M059J (cell line): ENCODE data around the gene GMIP. TPM values are rescaled to one million over a fixed set of nuclear protein-coding genes. Genes with fewer than 3 reads are reported as not detected.

Source experiments
- total RNA-seq: library from RNA; depleted of rRNA; stranded (reverse); fragments of >200 nt; shearing (Covaris generic); gene quantifications from 2 replicates; pipeline ENCODE4 v1.2.3, GENCODE V29; 2014; rRNA removed

The GMIP gene
- total RNA-seq, 1 experiment from 2014 or later, result 12.4 TPM

Other genes with a start within 250 kb of the GMIP start
- gene GATAD2A, start 238.0 kb downstream of the GMIP start, total RNA-seq, result 18.3 and 48.7 TPM in 2 replicates
- 0.07 and 2.1 TPM in 2 replicates for gene TSSK6, start 128.1 kb downstream of the GMIP start, total RNA-seq
- 84.9 and 205 TPM in 2 replicates for gene NDUFA13, start 127.4 kb downstream of the GMIP start, total RNA-seq
- gene YJEFN3, start 114.7 kb downstream of the GMIP start, total RNA-seq, result 0.12 TPM in 1 of 2 replicates, not detected in the other
- 0.22 and 0.99 TPM in 2 replicates for gene CILP2, start 105.4 kb downstream of the GMIP start, total RNA-seq
- 0.54 and 0.94 TPM in 2 replicates for gene PBX4, start 25.0 kb downstream of the GMIP start, total RNA-seq
- gene LPAR2, start 15.4 kb downstream of the GMIP start, total RNA-seq, result 5.0 and 7.7 TPM in 2 replicates
- gene ATP13A1, start 20.0 kb upstream of the GMIP start, total RNA-seq, result 78.0 and 95.4 TPM in 2 replicates
- 9.0 and 10.9 TPM in 2 replicates for gene ZNF101, start 25.2 kb upstream of the GMIP start, total RNA-seq
- 2.1 and 4.5 TPM in 2 replicates for gene ZNF14, start 89.5 kb upstream of the GMIP start, total RNA-seq
- 8.0 and 26.4 TPM in 2 replicates for gene ZNF506, start 178.1 kb upstream of the GMIP start, total RNA-seq
- 2.7 and 3.6 TPM in 2 replicates for gene ZNF253, start 222.2 kb upstream of the GMIP start, total RNA-seq